H1 (cell line): ENCODE measurements around the gene SGCG. TPM values are rescaled to one million over a fixed set of nuclear protein-coding genes. Genes with fewer than 3 reads are reported as not detected.

Experiments
- CTCF ChIA-PET: fragments of 300-600 bp; sonication (Branson Sonifier 250); formaldehyde crosslinking; loops from one replicate; lab custom pipeline; 2021; ENCODE audit not compliant: partially characterized antibody; lab: Charles Lee
- POLR2A ChIA-PET: fragments of 300-600 bp; sonication (Branson Sonifier 250); formaldehyde crosslinking; loops from one replicate; lab custom pipeline; 2021; ENCODE audit warnings: inconsistent platforms; ENCODE audit not compliant: partially characterized antibody; lab: Charles Lee
- DNase-seq, 2 experiments: peaks; one replicate each; pipeline versions ENCODE4 v3.0.0 to v3.0.0-alpha.2; 2010 to 2022; ENCODE audit warnings: low spot score in 2 of 2, low read depth in 1 of 2, mixed read lengths in 1 of 2
- FAIRE-seq: peaks from 2 replicates; lab custom pipeline; 2011; peaks lifted over from hg19 to GRCh38; lab: Jason Lieb, UNC
- H2AFZ ChIP-seq: 2 replicates; pipeline ENCODE4 v1.8.1; 2012; ENCODE audit warnings: low read length, inconsistent platforms
- H2AK5ac ChIP-seq: 2 replicates; pipeline ENCODE4 v1.6.1; 2013; ENCODE audit warnings: low read depth, low read length
- H2BK120ac ChIP-seq: replicated peaks from 2 replicates; pipeline ENCODE3; 2013; ENCODE audit warnings: low read depth, low read length, inconsistent platforms
- H2BK12ac ChIP-seq: 2 replicates; pipeline ENCODE4 v1.6.1; 2013; ENCODE audit warnings: low read depth, low read length
- H2BK15ac ChIP-seq: 2 replicates; pipeline ENCODE4 v1.6.1; 2013; ENCODE audit warnings: low read length
- H2BK20ac ChIP-seq: 2 replicates; pipeline ENCODE4 v1.6.1; 2013; ENCODE audit warnings: low read length
- H2BK5ac ChIP-seq: 2 replicates; pipeline ENCODE4 v1.6.1; 2013; ENCODE audit warnings: low read depth, low read length
- H3K14ac ChIP-seq: 2 replicates; pipeline ENCODE4 v1.6.1; 2013; ENCODE audit warnings: inconsistent platforms; ENCODE audit not compliant: insufficient read length
- H3K18ac ChIP-seq: 2 replicates; pipeline ENCODE4 v1.6.1; 2013; ENCODE audit warnings: low read length; ENCODE audit errors: extremely low read depth
- H3K23ac ChIP-seq: 2 replicates; pipeline ENCODE4 v1.6.1; 2013; ENCODE audit warnings: inconsistent platforms; ENCODE audit not compliant: insufficient read length
- H3K23me2 ChIP-seq: 2 replicates; pipeline ENCODE4 v1.6.1; 2013; ENCODE audit warnings: low read depth, low read length
- H3K27ac ChIP-seq: 2 replicates; pipeline ENCODE4 v1.6.1; 2011; ENCODE audit warnings: low read depth, low read length, inconsistent platforms
- H3K27me3 ChIP-seq, 4 experiments: replicated peaks in 1 of 4; 1 replicate in 1 of 4; 2 replicates in 3 of 4; pipeline versions ENCODE4 v1.6.1 to v1.8.1; 2011 to 2013; ENCODE audit warnings: low read length in 3 of 4, mild to moderate bottlenecking in 3 of 4, inconsistent platforms in 2 of 4, mixed read lengths in 2 of 4, moderate library complexity in 1 of 4; ENCODE audit not compliant: control insufficient read depth in 3 of 4, insufficient read depth in 3 of 4; ENCODE audit errors: extremely low read depth in 1 of 4
- H3K36me3 ChIP-seq, 4 experiments: 2 replicates each; pipeline versions ENCODE4 v1.6.1 to v1.8.1; 2011 to 2013; ENCODE audit warnings: mild to moderate bottlenecking in 4 of 4, low read length in 3 of 4, moderate library complexity in 2 of 4, control low read depth in 1 of 4, inconsistent platforms in 1 of 4; ENCODE audit not compliant: insufficient read depth in 4 of 4, control insufficient read depth in 2 of 4
- H3K4ac ChIP-seq: replicated peaks from 2 replicates; pipeline ENCODE3; 2013; ENCODE audit warnings: low read length, low read depth, mixed read lengths, inconsistent platforms; ENCODE audit not compliant: insufficient read length
- H3K4me1 ChIP-seq, 4 experiments: replicated peaks in 1 of 4; 1 replicate in 1 of 4; 2 replicates in 3 of 4; pipeline versions ENCODE4 v1.6.1 to v1.8.1; 2011 to 2013; ENCODE audit warnings: low read length in 3 of 4, inconsistent platforms in 2 of 4, mixed read lengths in 1 of 4; ENCODE audit not compliant: insufficient read depth in 4 of 4, control insufficient read depth in 3 of 4
- H3K4me2 ChIP-seq, 2 experiments: 2 replicates each; pipeline versions ENCODE4 v1.6.1 to v1.8.1; 2011 to 2013; ENCODE audit warnings: low read depth in 2 of 2, low read length in 2 of 2, control low read depth in 1 of 2, inconsistent platforms in 1 of 2, mild to moderate bottlenecking in 1 of 2; ENCODE audit not compliant: insufficient read depth in 1 of 2
- H3K4me3 ChIP-seq, 4 experiments: fragments of 200-600, 300-600 bp in 1 of 4; sonication (generic), shearing (Covaris generic), sonication (Bioruptor Twin) in 1 of 4; 2 replicates each; pipeline versions ENCODE4 v1.5.1 to v1.8.1; 2011 to 2016; ENCODE audit warnings: low read length in 4 of 4, low read depth in 3 of 4, control low read depth in 2 of 4, inconsistent platforms in 2 of 4, mild to moderate bottlenecking in 2 of 4, mixed read lengths in 1 of 4, moderate library complexity in 1 of 4; ENCODE audit not compliant: insufficient read depth in 2 of 4; ENCODE audit errors: extremely low read depth in 1 of 4
- H3K56ac ChIP-seq: replicated peaks from 2 replicates; pipeline ENCODE3; 2013; ENCODE audit warnings: low read depth, mild to moderate bottlenecking, mixed read lengths, low read length, inconsistent platforms; ENCODE audit not compliant: insufficient read length
- H3K79me1 ChIP-seq: 2 replicates; pipeline ENCODE4 v1.6.1; 2013; ENCODE audit warnings: low read depth, low read length, control low read depth
- H3K79me2 ChIP-seq, 2 experiments: 2 replicates each; pipeline versions ENCODE4 v1.6.1 to v1.8.1; 2012 to 2013; ENCODE audit warnings: low read length in 2 of 2, mild to moderate bottlenecking in 2 of 2, inconsistent platforms in 1 of 2; ENCODE audit not compliant: insufficient read depth in 2 of 2, control insufficient read depth in 1 of 2
- H3K9ac ChIP-seq, 4 experiments: replicated peaks in 1 of 4; 1 replicate in 1 of 4; 2 replicates in 3 of 4; pipeline versions ENCODE4 v1.6.1 to v1.8.1; 2011 to 2013; ENCODE audit warnings: low read depth in 3 of 4, low read length in 3 of 4, control low read depth in 2 of 4, mild to moderate bottlenecking in 2 of 4, moderate library complexity in 2 of 4, inconsistent platforms in 1 of 4; ENCODE audit errors: extremely low read depth in 1 of 4
- H3K9me3 ChIP-seq, 2 experiments: 2 replicates each; pipeline versions ENCODE4 v1.6.1 to v1.8.1; 2012 to 2013; ENCODE audit warnings: mild to moderate bottlenecking in 2 of 2, moderate library complexity in 2 of 2, control low read depth in 1 of 2, inconsistent platforms in 1 of 2, low read depth in 1 of 2, low read length in 1 of 2, mixed read lengths in 1 of 2; ENCODE audit not compliant: insufficient read depth in 2 of 2
- H4K20me1 ChIP-seq, 2 experiments: replicated peaks in 1 of 2; 2 replicates each; pipeline versions ENCODE3 to v1.8.1; 2011 to 2013; ENCODE audit warnings: inconsistent platforms in 2 of 2, low read length in 2 of 2, mild to moderate bottlenecking in 1 of 2; ENCODE audit not compliant: insufficient read depth in 2 of 2, control insufficient read depth in 1 of 2
- H4K5ac ChIP-seq: 2 replicates; pipeline ENCODE4 v1.6.1; 2013; ENCODE audit warnings: low read length, low read depth, mixed read lengths, inconsistent platforms; ENCODE audit not compliant: insufficient read length
- H4K8ac ChIP-seq: 2 replicates; pipeline ENCODE4 v1.8.0; 2013; ENCODE audit warnings: mild to moderate bottlenecking, moderate library complexity, low read length, inconsistent platforms; ENCODE audit not compliant: insufficient read depth; ENCODE audit errors: extremely low read depth
- H4K91ac ChIP-seq: replicated peaks from 2 replicates; pipeline ENCODE3; 2013; ENCODE audit warnings: low read length, mixed read lengths, inconsistent platforms; ENCODE audit not compliant: insufficient read length
- CBX8 ChIP-seq: fragments of 300-800, 300-1000 bp; sonication (generic); IDR thresholded peaks from 2 replicates; pipeline ENCODE4 v1.7.1; 2016; ENCODE audit warnings: low read depth, low read length, borderline replicate concordance
- FOSL1 ChIP-seq: IDR thresholded peaks from 2 replicates; pipeline ENCODE4 v1.6.1; 2011; ENCODE audit warnings: mild to moderate bottlenecking, low read depth, low read length, moderate library complexity; ENCODE audit not compliant: insufficient read depth
- HDAC2 ChIP-seq, 2 experiments: fragments of 300-600 bp in 1 of 2; sonication (generic) in 1 of 2; IDR thresholded peaks; 2 replicates each; pipeline ENCODE4 v1.6.1; 2011 to 2012; ENCODE audit warnings: low read depth in 2 of 2, low read length in 2 of 2, mild to moderate bottlenecking in 2 of 2, moderate library complexity in 2 of 2, borderline replicate concordance in 1 of 2, inconsistent platforms in 1 of 2
- HDAC6 ChIP-seq: IDR thresholded peaks from one replicate; pipeline ENCODE4 v1.7.1; 2012; ENCODE audit warnings: low read depth, mild to moderate bottlenecking, inconsistent platforms, low read length, moderate library complexity
- KDM1A ChIP-seq: fragments of 200-600, 300-600 bp; sonication (generic); IDR thresholded peaks from 2 replicates; pipeline ENCODE4 v1.7.1; 2016; ENCODE audit warnings: mild to moderate bottlenecking, low read length, borderline replicate concordance
- KDM5A ChIP-seq: fragments of 200-600 bp; IDR thresholded peaks from 2 replicates; pipeline ENCODE4 v1.7.1; 2012; ENCODE audit warnings: mild to moderate bottlenecking, low read length, inconsistent platforms, mixed read lengths
- PHF8 ChIP-seq: fragments of 200-600 bp; sonication (generic); conservative IDR thresholded peaks from 2 replicates; pipeline ENCODE4 v1.7.1; 2012; ENCODE audit warnings: low read depth, mild to moderate bottlenecking, inconsistent platforms, low read length, moderate library complexity
- SAP30 ChIP-seq: fragments of 300-600 bp; sonication (generic); IDR thresholded peaks from 2 replicates; pipeline ENCODE4 v1.7.1; 2012; ENCODE audit warnings: low read length, moderate library complexity, mild to moderate bottlenecking, inconsistent platforms; ENCODE audit not compliant: insufficient read depth, insufficient replicate concordance
- SP1 ChIP-seq: IDR thresholded peaks from 2 replicates; pipeline ENCODE4 v1.6.1; 2011; ENCODE audit warnings: low read depth, low read length
- SUZ12 ChIP-seq: fragments of 200-600 bp; sonication (generic); IDR thresholded peaks from 2 replicates; pipeline ENCODE4 v1.6.1; 2012; ENCODE audit warnings: mild to moderate bottlenecking, inconsistent platforms, low read length, moderate library complexity, mixed read lengths
- TAF7 ChIP-seq: optimal IDR thresholded peaks from 2 replicates; pipeline ENCODE3; 2011; ENCODE audit warnings: low read depth, mild to moderate bottlenecking, inconsistent platforms, low read length, moderate library complexity, borderline replicate concordance
- YY1 ChIP-seq: IDR thresholded peaks from 2 replicates; pipeline ENCODE4 v1.6.1; 2011; ENCODE audit warnings: low read depth, mild to moderate bottlenecking, low read length
- WGBS, 2 experiments: shearing (Covaris generic) in 1 of 2; methylation state at CpG; one replicate each; pipeline versions ENCODE4 v1.1.6 to v1.1.7; 2013 to 2015; ENCODE audit warnings: low lambda C conversion rate in 2 of 2, mixed read lengths in 2 of 2, inconsistent platforms in 1 of 2, low coverage in 1 of 2, missing lambda C conversion rate in 1 of 2; ENCODE audit not compliant: insufficient replicate concordance in 2 of 2, insufficient coverage in 1 of 2, insufficient read length in 1 of 2; ENCODE audit errors: extremely low coverage in 1 of 2, missing lambda C conversion rate in 1 of 2; 5-methylcytosine and 5-hydroxymethylcytosine counted together
- polyA plus RNA-seq, 7 experiments: library from polyadenylated mRNA; depleted of rRNA in 3 of 7; stranded (reverse) in 5 of 7; unstranded in 2 of 7; fragments of >200 nt in 5 of 7; fragments of 200-250 nt in 2 of 7; gene quantifications; 1 replicate in 5 of 7; 2 replicates in 1 of 7; 4 replicates in 1 of 7; pipeline versions ENCODE4 v1.2.1 to v1.2.3, GENCODE V29; 2011 to 2013; ENCODE audit warnings: missing spikeins in 2 of 7, mixed read lengths in 2 of 7
- total RNA-seq: library from RNA; stranded (reverse); fragmentation: NEBNext Ultra II Directional; extraction: Animal tissue kit (Norgen Biotek cat#: 25700); gene quantifications from 2 replicates; pipeline ENCODE4 v1.2.1, GENCODE V29; 2021

The SGCG gene
- total and polyA plus RNA-seq, 2 of the 8 experiments (the other 6 are each of a cell fraction or from before 2014, with no cell fraction given), result 0.05 TPM; not detected in 1

DNA sequence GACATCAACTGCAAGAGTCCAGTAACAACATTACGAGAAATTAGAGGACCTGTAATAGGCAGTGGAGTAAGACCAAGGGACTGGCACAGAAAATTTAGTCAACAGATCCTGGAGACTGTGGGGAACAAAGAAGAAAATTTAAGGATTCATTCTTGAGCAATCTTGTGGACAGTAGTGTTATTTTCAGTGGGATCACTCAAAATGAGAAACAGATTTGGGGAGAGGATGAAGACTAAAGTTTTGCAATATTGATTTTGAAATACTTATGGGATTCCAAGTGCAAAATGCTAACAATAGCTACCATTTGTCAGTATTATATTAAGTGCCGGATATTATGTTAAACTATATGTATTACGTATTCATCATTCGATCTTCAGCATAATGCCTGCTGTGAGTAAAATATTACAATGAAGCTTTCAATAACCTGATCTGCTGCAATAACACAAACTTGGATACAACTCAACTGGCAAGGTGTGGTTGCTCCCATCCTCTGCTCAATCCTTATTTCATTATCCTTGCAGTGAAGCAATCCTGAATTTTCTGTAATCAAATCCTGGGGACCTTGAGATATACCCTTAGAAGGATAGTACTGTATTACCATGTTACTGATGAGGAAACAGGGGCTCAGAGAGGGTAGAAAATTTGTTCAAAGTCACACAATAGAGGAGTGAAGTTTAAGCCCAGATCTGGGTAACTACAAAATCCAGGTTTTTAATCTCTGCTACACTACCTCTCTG lies 168.6 kb downstream of the SGCG start:
- no peak overlapping the region for H3K4ac ChIP-seq
- H3K27ac ChIP-seq, result no peak overlapping the region
- no peak overlapping the region for H2BK15ac ChIP-seq
- H4K5ac ChIP-seq, result no peak overlapping the region
- no peak overlapping the region for H2BK12ac ChIP-seq
- H2BK5ac ChIP-seq, result no peak overlapping the region
- 97% methylated on average over 4 of the region's 4 CpGs; no CpG with 5 or more reads in 1 of the 2 experiments for WGBS, 2 experiments
- no peak overlapping the region for H2AK5ac ChIP-seq
- H3K56ac ChIP-seq, result no peak overlapping the region
- H3K27me3 ChIP-seq, result no peaks in the 10 kb centered on the region
- no peaks in the 10 kb centered on the region for H3K4me1 ChIP-seq
- no peak overlapping the region for H2AFZ ChIP-seq
- peaks cover 3 to 13% of the 10 kb centered on the region in 2 experiments; a peak in 1 of 4 replicates for H3K79me2 ChIP-seq
- no peak for FAIRE-seq
- no peak overlapping the region for H3K14ac ChIP-seq
- peaks cover 2% of the 10 kb centered on the region; the same call in 1 of the 2 replicates for H3K79me1 ChIP-seq
- H4K8ac ChIP-seq, result no peak overlapping the region
- H2BK120ac ChIP-seq, result no peak overlapping the region
- peaks cover 2 to 3% of the 10 kb centered on the region in 2 experiments for H4K20me1 ChIP-seq
- H4K91ac ChIP-seq, result no peak overlapping the region
- H3K18ac ChIP-seq, result no peak overlapping the region
- no peaks in the 10 kb centered on the region for H3K23me2 ChIP-seq
- H3K36me3 ChIP-seq, result peaks cover 0 to 30% (median 13%) of the 10 kb centered on the region in 4 experiments; a peak in 5 of 8 replicates
- no peak for DNase-seq
- POLR2A ChIA-PET, result no interaction called here
- H3K4me3 ChIP-seq, result no peak overlapping the region
- no peak overlapping the region for H3K9ac ChIP-seq
- H2BK20ac ChIP-seq, result no peak overlapping the region
- no peaks in the 10 kb centered on the region for H3K9me3 ChIP-seq
- no peak overlapping the region for H3K4me2 ChIP-seq
- no peak overlapping the region for H3K23ac ChIP-seq
- CTCF ChIA-PET, result interaction anchor here (0.7 kb wide), 1 partner anchor 21 kb away, joined by 3 read pairs; no protein-coding TSS in a partner anchor
- TF ChIP-seq CBX8 (no peak), SAP30 (no peak), HDAC2 (IDR thresholded peaks at IDR 0.05; ENCODE audit: borderline replicate concordance in 1 of 2, low read depth in 2 of 2, low read length in 2 of 2) (no peak), KDM1A (no peak), KDM5A (no peak), YY1 (no peak), HDAC6 (no peak), SP1 (no peak), FOSL1 (no peak), TAF7 (no peak), PHF8 (no peak), SUZ12 (no peak)
